HepG2 (cell line): ENCODE results near the gene SNX3. TPM values are rescaled to one million over a fixed set of nuclear protein-coding genes. Genes with fewer than 3 reads are reported as not detected.

Experiments
- CBFB ChIP-seq: sonication (generic); formaldehyde crosslinking; IDR thresholded peaks from 2 replicates; pipeline ENCODE4 v1.4.0; 2020; ENCODE audit warnings: missing genetic modification reagents
- ELF4 ChIP-seq: sonication (generic); formaldehyde crosslinking; IDR thresholded peaks from 2 replicates; pipeline ENCODE4 v1.5.0; 2020; ENCODE audit warnings: missing genetic modification reagents, mild to moderate bottlenecking, moderate library complexity, borderline replicate concordance
- GZF1 ChIP-seq: sonication (generic); formaldehyde crosslinking; IDR thresholded peaks from 2 replicates; pipeline ENCODE4 v1.5.1; 2020; ENCODE audit warnings: mild to moderate bottlenecking, missing genetic modification reagents
- HDAC1 ChIP-seq: sonication (generic); formaldehyde crosslinking; IDR thresholded peaks from 2 replicates; pipeline ENCODE4 v1.5.1; 2020; ENCODE audit warnings: mild to moderate bottlenecking, missing genetic modification reagents
- HOXA3 ChIP-seq: sonication (generic); formaldehyde crosslinking; IDR thresholded peaks from 2 replicates; pipeline ENCODE4 v1.5.0; 2020; ENCODE audit warnings: missing genetic modification reagents
- IRF2 ChIP-seq: IDR thresholded peaks from 2 replicates; pipeline ENCODE4 v1.6.1; 2018; ENCODE audit warnings: missing genetic modification reagents, missing compliant biosample characterization
- KDM5A ChIP-seq: fragments of 200-600 bp; sonication (generic); IDR thresholded peaks from 2 replicates; pipeline ENCODE4 v1.7.0; 2018; ENCODE audit warnings: antibody characterized with exemption, mild to moderate bottlenecking, low read length, borderline replicate concordance
- KLF9 ChIP-seq: IDR thresholded peaks from 2 replicates; pipeline ENCODE4 v1.6.1; 2016; ENCODE audit warnings: low read depth
- POLR2G ChIP-seq: fragments of 200-400 bp; formaldehyde crosslinking; IDR thresholded peaks from 2 replicates; pipeline ENCODE4 v1.6.1; 2018; ENCODE audit warnings: mild to moderate bottlenecking, low read depth, low read length, moderate library complexity
- SIX4 ChIP-seq: sonication (generic); formaldehyde crosslinking; IDR thresholded peaks from 2 replicates; pipeline ENCODE4 v1.4.0; 2020; ENCODE audit warnings: missing genetic modification reagents
- SOX5 ChIP-seq: IDR thresholded peaks from 2 replicates; pipeline ENCODE4 v1.6.1; 2016; ENCODE audit warnings: borderline replicate concordance
- TSC22D2 ChIP-seq: sonication (generic); formaldehyde crosslinking; IDR thresholded peaks from 2 replicates; pipeline ENCODE4 v1.5.1; 2020; ENCODE audit warnings: missing genetic modification reagents, mild to moderate bottlenecking, borderline replicate concordance
- ZBTB7A ChIP-seq: sonication (generic); formaldehyde crosslinking; IDR thresholded peaks from 2 replicates; pipeline ENCODE4 v1.8.0; 2022; ENCODE audit warnings: mild to moderate bottlenecking, missing genetic modification reagents
- ZNF224 ChIP-seq: sonication (generic); formaldehyde crosslinking; IDR thresholded peaks from 2 replicates; pipeline ENCODE4 v1.5.0; 2020; ENCODE audit warnings: mild to moderate bottlenecking, missing genetic modification reagents
- ZNF260 ChIP-seq: sonication (generic); formaldehyde crosslinking; IDR thresholded peaks from 2 replicates; pipeline ENCODE4 v1.4.0; 2020; ENCODE audit warnings: missing genetic modification reagents, low read depth, mild to moderate bottlenecking, borderline replicate concordance
- ZNF350 ChIP-seq: sonication (generic); formaldehyde crosslinking; IDR thresholded peaks from 2 replicates; pipeline ENCODE4 v1.4.0; 2020; ENCODE audit warnings: mild to moderate bottlenecking, low read depth, missing genetic modification reagents, borderline replicate concordance
- ZNF552 ChIP-seq: sonication (generic); formaldehyde crosslinking; IDR thresholded peaks from 2 replicates; pipeline ENCODE4 v1.9.0; 2022; ENCODE audit warnings: missing genetic modification reagents, mild to moderate bottlenecking, borderline replicate concordance
- ZNF572 ChIP-seq: sonication (generic); formaldehyde crosslinking; IDR thresholded peaks from 2 replicates; pipeline ENCODE4 v1.5.1; 2020; ENCODE audit warnings: mild to moderate bottlenecking, missing genetic modification reagents
- ZNF614 ChIP-seq: IDR thresholded peaks from 2 replicates; pipeline ENCODE4 v1.6.1; 2018; ENCODE audit warnings: missing biosample characterization, missing genetic modification reagents, inconsistent platforms, borderline replicate concordance
- polyA plus RNA-seq, 8 experiments: library from polyadenylated mRNA; depleted of rRNA in 3 of 8; stranded (reverse) in 7 of 8; unstranded in 1 of 8; fragments of >200 nt; fragmentation: Illumina TruSeq in 4 of 8; extraction: Trizol in 4 of 8; gene quantifications; 2 replicates each; pipeline versions ENCODE4 v1.2.1 to v1.2.3, GENCODE V29; 2011 to 2016; ENCODE audit warnings: low read depth in 4 of 8, missing spikeins in 1 of 8, mixed read lengths in 1 of 8; ENCODE audit not compliant: insufficient read depth in 1 of 8
- total RNA-seq, 5 experiments: library from RNA; depleted of rRNA; stranded (reverse); fragments of >200 nt; fragmentation: Illumina TruSeq; extraction: Trizol; gene quantifications; 2 replicates each; pipeline ENCODE4 v1.2.3, GENCODE V29; 2016; ENCODE audit warnings: low read depth in 1 of 5
- TF ChIP-seq, protein P1 (sequence below): sonication (generic); formaldehyde crosslinking; IDR thresholded peaks from 2 replicates; pipeline ENCODE4 v1.8.0; 2022; ENCODE audit warnings: mild to moderate bottlenecking, missing genetic modification reagents; ENCODE audit not compliant: insufficient replicate concordance
- TF ChIP-seq, protein P2 (sequence below): sonication (generic); formaldehyde crosslinking; IDR thresholded peaks from 2 replicates; pipeline ENCODE4 v1.5.0; 2020; ENCODE audit warnings: missing genetic modification reagents, mild to moderate bottlenecking, borderline replicate concordance
- TF ChIP-seq, protein P3 (sequence below): sonication (generic); formaldehyde crosslinking; IDR thresholded peaks from 2 replicates; pipeline ENCODE4 v1.4.0; 2020; ENCODE audit warnings: mild to moderate bottlenecking, low read depth, missing genetic modification reagents

Gene SNX3
- total and polyA plus RNA-seq, 2 of the 13 experiments (the other 11 are each of a cell fraction or from before 2014, with no cell fraction given): 84.9 to 226 TPM

DNA sequence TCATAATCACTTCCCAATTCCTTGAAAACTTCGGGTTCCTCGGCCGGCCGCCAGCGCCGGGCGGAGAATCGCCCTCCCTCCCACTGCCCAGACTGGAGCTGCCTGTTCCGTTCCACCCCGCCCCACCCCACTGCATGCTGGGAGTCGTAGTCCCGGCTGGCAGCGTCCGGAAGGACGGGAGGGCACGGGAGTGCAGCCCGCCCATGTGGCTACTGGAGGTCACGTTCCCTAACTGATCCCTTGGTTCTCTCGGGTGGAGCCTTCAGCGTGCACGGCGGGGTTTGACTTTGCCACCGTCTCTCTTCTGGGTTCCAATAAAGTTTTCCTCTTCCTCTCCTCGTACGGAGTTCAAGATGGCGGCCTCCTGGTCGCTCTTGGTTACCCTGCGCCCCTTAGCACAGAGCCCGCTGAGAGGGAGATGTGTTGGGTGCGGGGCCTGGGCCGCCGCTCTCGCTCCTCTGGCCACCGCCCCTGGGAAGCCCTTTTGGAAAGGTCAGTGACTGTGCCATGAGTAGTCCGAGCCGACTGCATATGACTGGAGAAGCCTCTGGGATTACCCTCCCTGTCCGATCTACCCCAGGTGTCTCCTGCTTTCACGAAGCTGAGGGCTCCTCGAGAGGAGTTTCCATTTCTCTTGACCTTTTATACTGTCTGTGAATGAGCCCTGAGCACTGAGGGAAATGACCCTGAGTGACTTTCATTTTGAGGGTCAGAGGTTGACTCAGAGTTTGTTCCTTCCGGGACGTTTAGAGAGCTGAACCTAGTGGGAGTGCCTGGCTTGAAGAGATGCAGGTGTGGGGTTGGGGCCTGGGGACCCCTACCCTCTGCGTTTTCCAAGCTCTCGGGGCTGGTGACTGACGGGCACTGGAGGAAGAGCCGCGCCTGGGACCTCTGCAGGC is 34.1 kb upstream of the SNX3 start, which contains the start of gene AFG1L (continued):
- TF ChIP-seq, protein P1, sequence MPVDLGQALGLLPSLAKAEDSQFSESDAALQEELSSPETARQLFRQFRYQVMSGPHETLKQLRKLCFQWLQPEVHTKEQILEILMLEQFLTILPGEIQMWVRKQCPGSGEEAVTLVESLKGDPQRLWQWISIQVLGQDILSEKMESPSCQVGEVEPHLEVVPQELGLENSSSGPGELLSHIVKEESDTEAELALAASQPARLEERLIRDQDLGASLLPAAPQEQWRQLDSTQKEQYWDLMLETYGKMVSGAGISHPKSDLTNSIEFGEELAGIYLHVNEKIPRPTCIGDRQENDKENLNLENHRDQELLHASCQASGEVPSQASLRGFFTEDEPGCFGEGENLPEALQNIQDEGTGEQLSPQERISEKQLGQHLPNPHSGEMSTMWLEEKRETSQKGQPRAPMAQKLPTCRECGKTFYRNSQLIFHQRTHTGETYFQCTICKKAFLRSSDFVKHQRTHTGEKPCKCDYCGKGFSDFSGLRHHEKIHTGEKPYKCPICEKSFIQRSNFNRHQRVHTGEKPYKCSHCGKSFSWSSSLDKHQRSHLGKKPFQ (CRISPR knock-in tag): no peak
- peak; percentile 88 for TF ChIP-seq POLR2G
- no peak for TF ChIP-seq KDM5A
- TF ChIP-seq HDAC1 (CRISPR knock-in tag): peak; percentile 88
- TF ChIP-seq ZNF572 (CRISPR knock-in tag): 0 out of 2 replicates have a peak, but pooled peaks have one; percentile 63
- peak; percentile 86; the same call in 1 of the 2 replicates for TF ChIP-seq ELF4 (CRISPR knock-in tag)
- TF ChIP-seq, protein P2, sequence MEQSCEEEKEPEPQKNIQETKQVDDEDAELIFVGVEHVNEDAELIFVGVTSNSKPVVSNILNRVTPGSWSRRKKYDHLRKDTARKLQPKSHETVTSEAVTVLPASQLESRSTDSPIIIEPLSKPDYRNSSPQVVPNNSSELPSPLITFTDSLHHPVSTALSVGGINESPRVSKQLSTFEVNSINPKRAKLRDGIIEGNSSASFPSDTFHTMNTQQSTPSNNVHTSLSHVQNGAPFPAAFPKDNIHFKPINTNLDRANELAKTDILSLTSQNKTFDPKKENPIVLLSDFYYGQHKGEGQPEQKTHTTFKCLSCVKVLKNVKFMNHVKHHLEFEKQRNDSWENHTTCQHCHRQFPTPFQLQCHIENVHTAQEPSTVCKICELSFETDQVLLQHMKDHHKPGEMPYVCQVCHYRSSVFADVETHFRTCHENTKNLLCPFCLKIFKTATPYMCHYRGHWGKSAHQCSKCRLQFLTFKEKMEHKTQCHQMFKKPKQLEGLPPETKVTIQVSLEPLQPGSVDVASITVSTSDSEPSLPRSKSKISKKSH (CRISPR knock-in tag): peak; percentile 61; the same call in 1 of the 2 replicates
- TF ChIP-seq HOXA3 (CRISPR knock-in tag): peak; percentile 90
- peak; percentile 28; the same call in 1 of the 2 replicates for TF ChIP-seq SOX5 (CRISPR knock-in tag)
- TF ChIP-seq CBFB: peak; percentile 76
- TF ChIP-seq GZF1: no peak
- TF ChIP-seq ZNF350 (CRISPR knock-in tag): peak; percentile 92
- TF ChIP-seq ZNF260 (CRISPR knock-in tag): no peak
- TF ChIP-seq ZNF614 (CRISPR knock-in tag): peak; percentile 56; the same call in 1 of the 2 replicates
- TF ChIP-seq, protein P3, sequence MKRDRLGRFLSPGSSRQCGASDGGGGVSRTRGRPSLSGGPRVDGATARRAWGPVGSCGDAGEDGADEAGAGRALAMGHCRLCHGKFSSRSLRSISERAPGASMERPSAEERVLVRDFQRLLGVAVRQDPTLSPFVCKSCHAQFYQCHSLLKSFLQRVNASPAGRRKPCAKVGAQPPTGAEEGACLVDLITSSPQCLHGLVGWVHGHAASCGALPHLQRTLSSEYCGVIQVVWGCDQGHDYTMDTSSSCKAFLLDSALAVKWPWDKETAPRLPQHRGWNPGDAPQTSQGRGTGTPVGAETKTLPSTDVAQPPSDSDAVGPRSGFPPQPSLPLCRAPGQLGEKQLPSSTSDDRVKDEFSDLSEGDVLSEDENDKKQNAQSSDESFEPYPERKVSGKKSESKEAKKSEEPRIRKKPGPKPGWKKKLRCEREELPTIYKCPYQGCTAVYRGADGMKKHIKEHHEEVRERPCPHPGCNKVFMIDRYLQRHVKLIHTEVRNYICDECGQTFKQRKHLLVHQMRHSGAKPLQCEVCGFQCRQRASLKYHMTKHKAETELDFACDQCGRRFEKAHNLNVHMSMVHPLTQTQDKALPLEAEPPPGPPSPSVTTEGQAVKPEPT (CRISPR knock-in tag): no peak
- TF ChIP-seq ZBTB7A (CRISPR knock-in tag): no peak
- TF ChIP-seq TSC22D2 (CRISPR knock-in tag): no peak; the same call in 1 of the 2 replicates
- TF ChIP-seq IRF2 (CRISPR knock-in tag): peak; percentile 89
- no peak for TF ChIP-seq ZNF224 (CRISPR knock-in tag)
- 0 out of 2 replicates have a peak, but pooled peaks have one; percentile 69 for TF ChIP-seq ZNF552 (CRISPR knock-in tag)
- TF ChIP-seq KLF9 (CRISPR knock-in tag): no peak
- no peak for TF ChIP-seq SIX4
